NCI-H2081 treated with DMSO at 0.1 percent for 48 hours (cell line): ENCODE measurements around the gene GGTLC2.
"Not testable (repeated sequence)": the region's sequence is repeated elsewhere in the genome, so short reads cannot be mapped to it uniquely, and the experiment has no call there.

ENCODE experiments used
- DNase-seq: peaks from one replicate; lab custom pipeline; 2025; lab: John Stamatoyannopoulos, UW

The GGTLC2 gene

DNA sequence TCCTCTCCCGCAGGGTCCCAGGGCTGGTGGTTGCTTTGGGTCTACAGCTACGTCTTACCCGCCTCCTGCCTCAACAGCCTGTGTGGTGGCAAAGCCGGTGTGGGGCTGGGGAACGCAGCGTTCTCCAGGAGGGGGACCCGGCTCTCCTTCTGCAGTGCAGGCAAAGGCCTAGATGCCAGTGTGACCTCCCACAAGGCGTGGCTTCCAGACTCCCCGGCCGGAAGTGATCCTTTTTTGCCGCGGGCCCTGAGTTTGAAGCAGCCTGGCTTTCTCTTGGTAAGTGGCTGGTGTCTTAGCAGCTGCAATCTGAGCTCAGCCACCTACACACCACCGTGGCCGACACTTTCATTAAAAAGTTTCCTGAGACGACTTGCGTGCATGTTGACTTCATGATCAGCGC is 6.1 kb upstream of the GGTLC2 start:
- not testable (repeated sequence) for DNase-seq

DNA sequence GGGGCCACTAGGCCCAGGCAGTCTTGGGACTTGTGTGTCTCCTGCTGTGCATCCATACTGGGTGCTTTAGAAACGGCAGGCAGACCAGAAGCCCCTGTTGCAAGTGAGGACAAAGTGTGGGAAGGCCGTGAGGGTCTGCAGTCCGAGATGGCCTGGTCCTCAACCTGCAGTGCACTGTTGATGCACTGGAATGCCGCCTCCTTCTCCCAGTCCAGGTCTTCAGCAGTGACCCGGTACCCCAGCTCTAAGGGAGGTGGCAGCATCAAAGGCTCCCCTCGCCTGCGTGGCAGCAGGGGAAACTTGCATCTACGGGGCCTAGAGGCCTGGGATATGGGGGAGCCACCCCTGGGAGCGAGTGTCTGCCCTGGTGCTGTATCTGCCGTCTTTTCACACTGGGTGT is 2.2 kb upstream of the GGTLC2 start:
- not testable (repeated sequence) for DNase-seq

- not testable (repeated sequence) for DNase-seq
These were observed 1.6 kb downstream of the GGTLC2 start for GRCh38 chr22:22645969-22646368.

- not testable (repeated sequence) for DNase-seq
These were observed 3.5 kb downstream of the GGTLC2 start for GRCh38 chr22:22647952-22648351.

DNA sequence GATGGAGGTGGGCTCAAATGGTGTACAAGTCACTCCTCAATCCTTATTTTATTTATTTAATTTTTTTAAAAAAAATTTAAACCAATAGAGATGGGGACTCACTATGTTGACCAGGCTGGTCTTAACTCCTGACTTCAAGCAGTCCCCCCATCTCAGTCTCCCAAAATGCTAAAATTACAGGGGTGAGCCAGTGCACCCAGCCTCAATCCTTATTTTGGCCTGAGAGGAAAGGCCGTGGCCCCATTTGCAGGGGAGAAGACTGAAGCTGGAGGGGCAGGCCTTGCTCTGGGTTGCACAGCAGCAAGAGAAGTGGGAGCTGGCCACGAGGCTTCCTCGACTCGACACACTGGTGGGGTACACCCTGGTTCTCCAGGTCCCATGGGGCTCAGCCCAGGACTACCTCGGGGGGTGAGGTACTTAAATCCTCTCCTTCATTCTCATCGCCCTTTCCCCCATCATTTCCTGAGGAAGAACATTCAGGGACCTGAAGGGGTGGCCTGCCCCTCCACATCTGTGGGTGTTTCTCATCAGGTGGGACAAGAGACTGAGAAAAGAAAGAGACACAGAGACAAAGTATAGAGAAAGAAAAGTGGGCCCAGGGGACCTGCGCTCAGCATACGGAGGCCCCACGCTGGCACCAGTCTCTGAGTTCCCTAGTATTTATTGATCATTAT is 4.6 kb downstream of the GGTLC2 start:
- DNase-seq: not testable (repeated sequence)

- not testable (repeated sequence) for DNase-seq
These were observed 5.3 kb downstream of the GGTLC2 start for GRCh38 chr22:22649761-22650160.

DNA sequence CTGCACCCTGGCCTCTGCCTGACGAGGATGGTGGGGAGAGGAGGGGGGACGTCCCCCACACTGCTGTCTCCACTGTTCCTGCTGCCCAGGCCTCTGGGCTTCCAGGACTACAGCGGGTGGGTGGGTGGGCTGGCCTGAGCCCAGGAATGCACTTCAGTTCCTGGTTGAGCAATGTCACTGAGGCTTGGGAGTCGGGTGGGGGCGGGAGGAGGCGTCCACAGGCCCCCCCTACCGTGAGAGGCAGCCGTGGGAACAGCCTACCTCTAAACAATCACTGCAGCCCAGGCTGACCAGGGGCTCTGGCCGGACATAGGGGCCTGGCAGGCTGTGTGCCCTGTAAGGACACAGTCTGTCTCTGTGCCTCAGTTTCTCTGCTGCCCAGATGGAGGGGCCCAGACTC is 6.0 kb downstream of the GGTLC2 start:
- not testable (repeated sequence) for DNase-seq

GRCh38 chr22:22650803-22651515 is 6.5 kb downstream of the GGTLC2 start:
- not testable (repeated sequence) for DNase-seq

DNA sequence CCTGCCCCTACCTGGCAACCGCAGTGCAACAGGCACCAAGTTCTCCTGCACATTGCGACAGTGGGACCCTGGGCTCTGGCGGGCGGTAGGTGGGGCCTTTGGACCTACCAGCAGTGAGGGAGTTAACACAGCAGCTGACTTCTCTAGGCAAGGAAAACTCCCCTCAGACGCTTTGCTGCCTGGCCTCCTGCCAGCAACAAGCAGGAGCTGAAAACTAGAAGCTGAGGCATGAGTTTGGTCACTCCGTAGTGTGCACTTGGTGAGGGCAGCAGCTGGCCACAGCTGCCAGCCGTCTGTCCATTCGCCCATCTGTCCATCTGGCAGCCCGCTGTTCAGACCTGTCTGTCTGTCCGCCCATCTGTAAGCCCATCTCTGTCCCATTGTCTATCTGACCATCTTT is 7.2 kb downstream of the GGTLC2 start:
- DNase-seq: not testable (repeated sequence)

DNA sequence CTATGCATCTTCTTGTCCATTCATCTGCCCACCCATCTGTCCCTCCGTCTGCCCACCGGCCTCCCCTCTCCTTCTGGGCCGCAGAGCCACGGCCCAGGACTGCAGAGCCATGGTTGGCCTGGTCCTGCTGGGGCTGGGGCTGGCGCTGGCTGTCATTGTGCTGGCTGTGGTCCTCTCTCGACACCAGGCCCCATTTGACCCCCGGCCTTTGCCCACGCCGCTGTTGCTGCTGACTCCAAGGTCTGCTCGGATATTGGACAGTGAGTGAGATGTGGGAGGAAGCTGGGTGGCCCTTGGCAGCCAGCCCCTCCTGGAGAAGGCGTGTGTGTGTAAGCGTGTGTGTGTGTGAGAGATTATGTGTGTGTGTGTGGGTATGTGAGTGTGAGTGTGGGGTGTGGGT is 7.7 kb downstream of the GGTLC2 start:
- DNase-seq: not testable (repeated sequence)

DNA sequence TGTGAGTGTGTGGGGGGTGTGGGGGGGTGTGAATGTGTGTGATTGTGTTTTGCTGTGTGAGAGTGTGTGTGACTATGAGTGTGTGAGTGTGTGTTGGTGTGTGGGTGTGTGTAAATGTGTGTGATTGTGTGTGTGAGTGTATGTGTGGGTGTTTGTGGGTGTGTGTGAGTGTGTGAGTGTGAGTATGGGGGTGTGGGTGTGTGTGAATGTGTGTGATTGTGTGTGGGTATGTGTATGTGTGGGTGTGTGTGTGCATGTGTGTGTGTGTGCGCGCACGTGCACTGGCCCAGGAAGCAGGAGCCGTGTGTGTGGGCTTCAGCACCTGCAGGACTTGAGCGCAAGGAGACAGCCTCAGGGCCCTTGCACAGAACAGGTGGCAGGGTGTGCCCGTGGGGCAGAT is 8.2 kb downstream of the GGTLC2 start:
- not testable (repeated sequence) for DNase-seq

DNA sequence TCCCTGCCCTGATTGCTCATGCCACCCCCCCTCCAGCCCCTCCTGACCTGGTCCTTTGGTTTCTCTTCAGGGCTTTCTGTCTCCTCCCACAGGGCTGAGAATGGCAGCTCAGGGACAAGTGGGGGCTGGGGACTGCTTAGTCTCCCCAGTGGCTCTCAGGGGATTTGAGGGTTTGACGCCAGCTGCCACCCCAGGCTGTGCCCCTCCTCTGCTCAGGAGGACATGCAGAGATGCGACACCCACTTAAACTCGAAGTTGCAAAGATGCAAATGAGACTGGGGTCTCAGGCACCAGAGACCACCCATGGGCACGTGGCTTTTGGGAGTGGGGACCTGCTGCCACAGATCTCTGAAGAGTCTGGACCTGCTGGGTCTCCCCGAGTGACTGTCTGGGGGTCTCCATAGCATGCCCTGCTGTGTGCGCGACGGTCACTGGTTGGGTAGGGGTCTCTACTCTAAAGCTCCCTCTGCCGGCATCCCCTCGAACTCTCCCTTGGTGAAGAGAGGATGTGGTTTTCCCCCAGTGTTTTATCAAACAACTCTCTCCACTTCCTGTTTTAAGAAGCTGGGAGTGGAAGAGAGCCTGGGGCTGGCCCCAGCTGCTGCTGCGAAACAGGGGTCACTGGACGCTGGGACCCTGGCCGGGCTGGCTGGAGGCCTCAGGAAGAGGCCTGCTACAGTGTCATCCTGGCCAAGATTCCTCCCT is 9.4 kb downstream of the GGTLC2 start:
- DNase-seq: not testable (repeated sequence)

DNA sequence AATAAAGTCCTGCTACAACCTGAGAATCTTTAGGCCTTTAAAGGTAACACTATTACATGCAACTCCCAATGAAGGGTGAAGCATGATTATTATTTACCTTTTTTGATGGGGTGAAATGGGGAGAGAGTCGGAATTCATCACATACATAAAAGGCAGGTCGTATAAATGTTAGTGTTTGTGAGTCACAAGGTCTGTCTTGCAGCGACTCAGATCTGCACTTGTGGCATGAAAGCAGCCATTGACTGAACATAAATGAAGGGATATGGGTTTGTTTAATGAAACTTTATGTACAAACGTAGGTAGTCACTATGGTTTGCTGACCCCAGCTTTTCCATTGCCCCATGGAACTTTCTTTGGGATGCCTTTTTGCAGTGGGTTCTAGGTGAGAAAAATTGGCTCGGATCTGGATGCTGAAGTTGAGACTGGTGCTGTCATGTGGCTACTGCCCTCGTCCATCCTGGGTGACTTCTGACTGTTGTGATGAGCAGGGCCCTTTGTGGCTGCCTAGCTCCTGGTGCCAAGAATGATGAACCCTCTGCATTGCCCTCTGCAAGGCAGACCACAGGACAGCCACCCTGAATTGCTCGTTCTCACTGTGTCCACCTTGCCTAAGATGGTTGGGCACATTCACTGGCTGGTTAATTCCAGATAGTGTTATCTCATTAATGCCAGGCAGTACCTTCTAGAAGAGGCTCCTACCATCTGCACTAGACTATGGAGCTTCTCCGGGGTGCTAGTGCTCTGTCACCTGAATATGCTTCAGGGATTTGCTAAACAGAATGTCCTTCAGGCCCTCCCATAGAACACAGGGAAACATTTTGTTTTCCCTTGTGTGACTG is 11.3 kb downstream of the GGTLC2 start:
- DNase-seq: no peak

GRCh38 chr22:22657712-22658111 is 13.3 kb downstream of the GGTLC2 start:
- DNase-seq: no peak

DNA sequence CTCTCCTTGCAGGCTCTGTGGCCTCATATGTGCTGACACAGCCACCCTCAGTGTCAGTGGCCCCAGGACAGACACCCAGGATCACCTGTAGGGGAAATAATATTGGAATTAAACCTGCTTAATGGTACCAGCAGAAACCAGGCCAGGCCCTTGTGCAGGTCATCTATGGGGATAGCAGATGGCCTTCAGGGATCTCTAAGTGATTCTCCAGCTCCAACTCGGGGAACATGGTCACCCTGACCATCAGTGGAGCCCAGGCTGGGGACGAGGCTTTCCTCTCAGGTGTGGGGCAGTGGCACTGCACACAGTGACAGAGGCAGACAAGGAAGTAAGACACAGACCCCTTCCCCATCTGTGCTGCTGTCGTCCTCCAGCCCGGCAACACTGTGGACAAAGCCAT is 16.9 kb downstream of the GGTLC2 start:
- no peak for DNase-seq

DNA sequence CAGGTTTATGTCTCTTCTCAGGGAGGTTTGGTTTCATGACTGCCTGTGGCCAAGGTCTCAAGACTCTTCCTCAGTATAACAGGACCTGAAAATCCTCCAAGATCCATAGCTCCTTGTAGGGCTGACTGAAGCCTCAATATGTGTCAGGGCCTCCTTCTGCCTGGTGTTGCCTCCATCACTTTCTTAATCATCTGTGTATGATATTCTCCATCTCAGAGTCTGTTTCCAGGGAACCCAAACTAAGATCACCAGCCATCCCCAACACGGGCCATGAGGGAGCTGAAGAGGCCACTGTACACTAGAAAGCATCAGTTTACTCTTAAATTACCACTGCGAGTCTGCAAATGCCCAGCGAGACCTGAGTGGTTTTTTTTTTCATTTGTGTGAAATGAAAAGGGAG is 17.7 kb downstream of the GGTLC2 start:
- DNase-seq: no peak

DNA sequence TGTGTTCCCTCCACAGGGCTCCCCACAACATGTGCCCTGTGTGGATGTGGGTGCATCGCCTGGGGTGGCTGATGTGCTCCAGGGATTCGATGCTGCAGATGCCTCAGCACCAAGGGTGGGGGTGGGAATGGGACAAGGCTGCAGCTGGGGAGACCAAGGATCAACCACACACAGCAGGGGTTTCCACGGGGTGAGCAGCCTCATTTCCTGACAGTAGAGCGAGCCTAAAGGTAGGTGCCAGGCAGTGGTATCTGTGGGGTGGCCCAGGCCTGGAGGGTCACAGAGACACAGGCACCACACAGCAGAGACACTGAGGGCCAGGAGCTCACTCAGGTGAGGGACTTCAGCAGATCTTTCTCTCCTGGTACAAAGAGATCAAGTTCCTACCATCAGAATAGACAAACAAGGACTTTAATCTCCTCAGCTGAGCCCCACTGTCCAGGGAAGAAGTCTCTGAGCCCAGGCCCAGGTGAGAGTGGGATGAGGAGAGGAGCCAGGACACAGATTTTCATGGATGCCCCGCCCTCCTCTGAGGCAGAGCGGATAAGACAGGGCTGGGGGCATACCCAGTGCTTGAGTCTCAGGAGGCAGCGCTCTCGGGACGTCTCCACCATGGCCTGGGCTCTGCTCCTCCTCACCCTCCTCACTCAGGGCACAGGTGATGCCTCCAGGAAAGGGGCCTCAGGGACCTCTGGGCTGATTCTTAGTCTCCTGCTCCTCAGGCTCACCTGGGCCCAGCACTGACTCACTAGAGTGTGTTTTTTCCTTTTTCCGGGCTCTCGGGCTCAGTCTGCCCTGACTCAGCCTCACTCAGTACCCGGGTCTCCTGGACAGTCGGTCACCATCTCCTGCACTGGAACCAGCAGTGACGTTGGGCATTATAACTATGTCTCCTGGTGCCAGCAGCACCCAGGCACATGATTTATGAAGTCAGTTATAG is 19.7 kb downstream of the GGTLC2 start:
- no peak for DNase-seq

- no peak for DNase-seq
These were observed 22.1 kb downstream of the GGTLC2 start for GRCh38 chr22:22666307-22667091.

- DNase-seq: no peak
These were observed 23.8 kb downstream of the GGTLC2 start for GRCh38 chr22:22667966-22668880.
